ENCODE data around the gene HOXA6. TPM values are rescaled to one million over a fixed set of nuclear protein-coding genes. Genes with fewer than 3 reads are reported as not detected.

Gene HOXA6
- total RNA-seq, 4 donors from 2014 or later, result 11.1 to 30.9 (median 18.7) TPM

- WGBS, 2 donors, result 77 to 81% methylated on average over 5 of the region's 5 CpGs
- H3K27ac ChIP-seq, result peak overlapping the region; percentile 67 to 88 (median 76)
Measured at GRCh38 chr7:27146491-27147198, 929 bp downstream of the HOXA6 start.

DNA sequence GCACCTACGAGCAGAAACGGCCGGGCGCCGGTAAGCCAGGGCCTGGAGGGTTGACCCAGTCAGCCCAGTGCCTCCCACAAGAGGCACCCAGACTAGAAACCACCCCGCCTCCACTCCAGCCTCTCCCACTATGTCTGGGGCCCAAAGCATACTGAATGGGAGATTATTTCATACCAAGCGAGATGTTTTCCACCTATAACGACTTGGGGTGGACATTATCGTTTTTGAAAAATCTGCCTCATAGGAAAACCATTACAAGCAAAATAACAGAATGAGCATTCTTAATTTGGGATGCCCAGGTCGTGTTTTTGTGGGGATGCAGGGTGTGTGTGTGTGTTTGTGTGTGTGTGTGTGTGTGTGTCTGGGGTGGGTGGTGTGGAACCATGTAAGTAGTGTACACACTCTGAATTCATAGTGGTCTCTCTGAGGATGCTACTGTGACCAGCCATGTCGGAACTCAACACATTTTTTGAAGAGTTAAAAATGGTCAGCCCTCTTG lies 1.6 kb downstream of the HOXA6 start:
- TF ChIP-seq, protein P1, sequence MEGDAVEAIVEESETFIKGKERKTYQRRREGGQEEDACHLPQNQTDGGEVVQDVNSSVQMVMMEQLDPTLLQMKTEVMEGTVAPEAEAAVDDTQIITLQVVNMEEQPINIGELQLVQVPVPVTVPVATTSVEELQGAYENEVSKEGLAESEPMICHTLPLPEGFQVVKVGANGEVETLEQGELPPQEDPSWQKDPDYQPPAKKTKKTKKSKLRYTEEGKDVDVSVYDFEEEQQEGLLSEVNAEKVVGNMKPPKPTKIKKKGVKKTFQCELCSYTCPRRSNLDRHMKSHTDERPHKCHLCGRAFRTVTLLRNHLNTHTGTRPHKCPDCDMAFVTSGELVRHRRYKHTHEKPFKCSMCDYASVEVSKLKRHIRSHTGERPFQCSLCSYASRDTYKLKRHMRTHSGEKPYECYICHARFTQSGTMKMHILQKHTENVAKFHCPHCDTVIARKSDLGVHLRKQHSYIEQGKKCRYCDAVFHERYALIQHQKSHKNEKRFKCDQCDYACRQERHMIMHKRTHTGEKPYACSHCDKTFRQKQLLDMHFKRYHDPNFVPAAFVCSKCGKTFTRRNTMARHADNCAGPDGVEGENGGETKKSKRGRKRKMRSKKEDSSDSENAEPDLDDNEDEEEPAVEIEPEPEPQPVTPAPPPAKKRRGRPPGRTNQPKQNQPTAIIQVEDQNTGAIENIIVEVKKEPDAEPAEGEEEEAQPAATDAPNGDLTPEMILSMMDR (IDR thresholded peaks at IDR 0.05), result no peak
- TF ChIP-seq EP300 (IDR thresholded peaks at IDR 0.05) (no peak), POLR2A (IDR thresholded peaks at IDR 0.05) (no peak)
- H3K4me1 ChIP-seq, result peaks cover 0 to 62% (median 7%) of the 10 kb centered on the region in 4 donors

More at GRCh38 chr7:27146491-27147198, 929 bp downstream of the HOXA6 start:
- Histone ChIP-seq H3K27me3 (peaks cover 0 to 98% of the 10 kb centered on the region in 2 donors), H3K36me3 (peaks cover 0 to 27% (median 0%) of the 10 kb centered on the region in 3 donors), H3K4me1 (peaks cover 0 to 68% (median 10%) of the 10 kb centered on the region in 4 donors), H3K4me3 (peak overlapping the region in 3 of 4 donors; percentile 19 to 58 (median 38)), H3K9me3 (no peaks in the 10 kb centered on the region)
- TF ChIP-seq, protein P1 (IDR thresholded peaks at IDR 0.05), result no peak
- TF ChIP-seq EP300 (IDR thresholded peaks at IDR 0.05) (no peak), POLR2A (IDR thresholded peaks at IDR 0.05) (no peak)
- no peak for DNase-seq (ENCODE audit: low spot score in 2 of 2)

GRCh38 chr7:27145165-27145913 lies 2.2 kb downstream of the HOXA6 start:
- DNase-seq (ENCODE audit: low spot score in 2 of 2), result no peak
- peaks cover 0 to 27% (median 0%) of the 10 kb centered on the region in 3 donors for H3K36me3 ChIP-seq
- 73 to 76% methylated on average over 46 to 47 of the region's 47 CpGs for WGBS, 2 donors
- TF ChIP-seq EP300 (IDR thresholded peaks at IDR 0.05), result no peak
- no peaks in the 10 kb centered on the region for H3K9me3 ChIP-seq
- H3K27ac ChIP-seq, result peak overlapping the region in 3 of 4 donors; percentile 46 to 77 (median 55)
- H3K4me1 ChIP-seq, result peaks cover 0 to 58% (median 7%) of the 10 kb centered on the region in 4 donors
- H3K27me3 ChIP-seq, result peaks cover 0 to 97% of the 10 kb centered on the region in 2 donors
- peak overlapping the region in 1 of 4 donors; percentile 4 for H3K4me3 ChIP-seq

More for the DNA sequence above, 1.6 kb downstream of the HOXA6 start:
- no peak overlapping the region for H3K4me3 ChIP-seq
- peaks cover 0 to 97% of the 10 kb centered on the region in 2 donors for H3K27me3 ChIP-seq
- no peak for DNase-seq (ENCODE audit: low spot score in 2 of 2)
- 78 to 83% methylated on average over 11 of the region's 11 CpGs for WGBS, 2 donors
- no peaks in the 10 kb centered on the region for H3K9me3 ChIP-seq
- peaks cover 0 to 27% (median 0%) of the 10 kb centered on the region in 3 donors for H3K36me3 ChIP-seq
- peak overlapping the region in 3 of 4 donors; percentile 46 to 77 (median 55) for H3K27ac ChIP-seq

- Histone ChIP-seq H3K36me3 (peaks cover 0 to 28% (median 0%) of the 10 kb centered on the region in 3 donors), H3K4me1 (peaks cover 0 to 54% (median 7%) of the 10 kb centered on the region in 4 donors), H3K4me3 (no peak overlapping the region), H3K27me3 (peaks cover 0 to 97% of the 10 kb centered on the region in 2 donors), H3K9me3 (no peaks in the 10 kb centered on the region), H3K27ac (peak overlapping the region in 3 of 4 donors; percentile 19 to 55 (median 46))
- WGBS, 2 donors, result 37 to 55% methylated on average over 31 of the region's 31 CpGs
- no peak for TF ChIP-seq POLR2A (IDR thresholded peaks at IDR 0.05)
- no peak for TF ChIP-seq EP300 (IDR thresholded peaks at IDR 0.05)
- TF ChIP-seq, protein P1 (IDR thresholded peaks at IDR 0.05), result no peak
- DNase-seq (ENCODE audit: low spot score in 2 of 2), result no peak
Measured at GRCh38 chr7:27144781-27145164, 2.8 kb downstream of the HOXA6 start.

DNA sequence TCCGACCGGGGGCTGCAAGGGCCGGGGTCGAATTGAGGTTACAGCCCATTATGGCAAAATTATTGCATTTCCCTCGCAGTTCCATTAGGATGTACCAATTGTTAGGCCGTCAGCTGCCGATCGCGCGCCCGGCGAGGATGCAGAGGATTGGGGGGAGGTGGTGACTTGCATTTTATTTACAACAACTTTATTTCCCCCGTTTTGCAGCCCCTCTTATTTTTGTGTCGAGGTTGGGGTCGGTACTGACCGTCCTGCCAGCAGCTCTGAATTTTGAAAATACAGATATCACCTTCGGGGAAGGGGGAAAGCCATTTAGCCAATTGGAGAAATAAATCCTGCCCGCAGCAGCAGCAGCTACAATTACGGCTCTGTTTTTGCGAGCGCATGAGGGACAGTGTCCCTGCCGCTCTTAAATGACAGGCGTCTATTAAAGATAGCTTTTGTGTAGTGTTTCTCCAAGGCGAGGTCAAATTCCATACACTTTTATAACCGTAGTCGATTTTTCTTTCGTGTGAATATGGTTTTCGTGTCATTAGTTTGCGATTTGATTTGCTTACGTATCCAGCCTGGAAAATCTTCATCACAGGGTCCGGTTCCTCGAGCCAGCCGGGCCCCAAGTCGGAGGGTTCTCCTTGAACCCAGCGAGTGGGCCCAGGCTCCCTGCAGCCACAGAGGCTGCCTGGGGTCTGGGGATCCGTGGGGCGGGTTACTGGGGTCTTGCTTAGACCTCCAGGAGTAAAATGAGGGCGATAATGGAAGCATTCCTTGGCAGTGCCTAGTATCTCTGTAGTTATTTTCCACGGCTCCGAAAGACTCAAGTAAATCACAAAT lies 3.4 kb downstream of the HOXA6 start:
- Histone ChIP-seq H3K9me3 (no peaks in the 10 kb centered on the region), H3K27me3 (peaks cover 0 to 97% of the 10 kb centered on the region in 2 donors), H3K4me3 (peak overlapping the region in 2 of 4 donors; percentile 28 to 54), H3K4me1 (peaks cover 0 to 55% (median 7%) of the 10 kb centered on the region in 4 donors), H3K36me3 (peaks cover 0 to 33% (median 0%) of the 10 kb centered on the region in 3 donors), H3K27ac (peak overlapping the region in 3 of 4 donors; percentile 19 to 55 (median 46))
- TF ChIP-seq, protein P1 (IDR thresholded peaks at IDR 0.05), result no peak
- TF ChIP-seq POLR2A (IDR thresholded peaks at IDR 0.05) (no peak), EP300 (IDR thresholded peaks at IDR 0.05) (no peak)
- WGBS, 2 donors, result 36 to 59% methylated on average over 40 of the region's 40 CpGs
- no peak for DNase-seq (ENCODE audit: low spot score in 2 of 2)
